A204.1 (cell line): Measurements from ENCODE around the gene AXL.
A peak's percentile ranks its signal among the peaks of the same experiment; 100 is the strongest.

ENCODE experiments used
- FAIRE-seq: peaks from 2 replicates; lab custom pipeline; 2012; peaks lifted over from hg19 to GRCh38; lab: Jason Lieb, UNC

AXL gene

DNA sequence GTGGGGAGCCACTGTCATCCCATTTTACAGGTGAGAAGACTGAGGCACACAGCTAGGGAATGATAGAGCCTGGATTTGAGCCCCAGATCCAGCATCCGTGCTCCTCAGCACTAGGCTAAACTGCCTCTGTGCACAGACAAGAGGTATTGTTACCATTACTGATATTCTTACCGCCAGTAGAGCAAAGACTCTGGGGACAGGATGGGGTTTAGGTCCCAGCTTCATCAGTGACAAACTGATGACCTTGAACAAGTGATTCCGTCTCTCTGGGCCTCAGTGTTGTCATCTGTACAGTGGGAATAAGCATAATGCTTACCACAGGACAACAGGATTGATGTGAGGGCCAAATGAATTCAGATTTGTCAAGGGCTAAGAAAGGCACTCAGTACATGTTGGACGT is 16.5 kb downstream of the AXL start:
- no peak for FAIRE-seq

DNA sequence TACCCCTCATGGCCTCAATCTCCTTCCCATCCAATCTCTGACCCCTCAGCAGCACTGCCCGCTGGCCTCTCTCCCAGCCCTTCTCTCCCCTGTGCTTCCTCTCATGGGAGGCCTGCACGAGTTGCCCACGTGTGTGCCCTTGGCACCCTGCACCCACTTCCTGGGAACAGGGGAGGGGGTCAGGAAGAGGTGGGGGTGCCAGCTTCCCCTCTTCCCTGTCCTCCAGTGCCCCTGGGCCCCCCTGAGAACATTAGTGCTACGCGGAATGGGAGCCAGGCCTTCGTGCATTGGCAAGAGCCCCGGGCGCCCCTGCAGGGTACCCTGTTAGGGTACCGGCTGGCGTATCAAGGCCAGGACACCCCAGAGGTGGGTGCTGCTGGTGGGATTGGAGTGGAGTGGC is 19.2 kb downstream of the AXL start:
- no peak for FAIRE-seq

DNA sequence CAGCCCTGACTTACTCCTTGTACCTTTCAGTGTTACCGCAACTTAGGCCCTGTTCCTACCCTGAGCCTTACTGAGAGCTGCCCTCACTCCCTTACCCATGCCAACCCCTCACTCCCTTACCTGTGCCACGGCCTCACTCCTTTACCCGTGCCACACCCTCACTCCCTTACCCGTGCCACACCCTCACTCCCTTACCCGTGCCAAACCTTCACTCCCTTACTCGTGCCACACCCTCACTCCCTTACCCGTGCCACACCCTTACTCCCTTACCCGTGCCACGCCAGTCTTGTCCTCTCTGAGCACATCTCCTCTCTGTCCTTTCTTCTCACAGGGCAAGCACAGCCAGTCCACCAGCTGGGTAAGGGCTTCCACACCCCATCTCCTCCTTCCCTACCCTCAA is 20.3 kb downstream of the AXL start:
- no peak for FAIRE-seq

DNA sequence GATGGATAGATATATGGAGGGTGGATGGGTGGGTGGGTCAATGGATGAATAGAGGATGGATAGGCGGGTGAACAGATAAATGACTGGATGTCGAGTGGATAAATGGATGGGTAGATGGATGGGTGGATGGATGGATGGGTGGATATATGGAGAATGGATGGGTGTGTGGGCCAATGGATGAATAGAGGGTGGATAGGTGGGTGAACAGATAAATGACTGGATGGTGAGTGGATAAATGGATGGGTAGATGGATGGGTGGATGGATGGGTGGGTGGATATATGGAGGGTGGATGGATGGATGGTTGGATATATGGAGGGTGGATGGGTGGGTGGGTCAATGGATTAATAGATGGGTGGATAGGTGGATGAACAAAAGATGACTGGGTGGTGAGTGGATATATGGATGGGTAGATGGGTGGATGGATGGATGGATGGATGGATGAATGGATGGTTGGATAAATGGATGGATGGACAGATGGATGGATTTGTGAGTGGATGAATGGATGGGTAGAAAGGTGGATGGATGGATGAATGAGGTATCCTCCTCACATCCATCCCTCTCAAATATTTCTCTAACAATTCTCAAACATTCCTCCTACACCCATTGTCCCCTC is 21.0 kb downstream of the AXL start:
- FAIRE-seq, result no peak

DNA sequence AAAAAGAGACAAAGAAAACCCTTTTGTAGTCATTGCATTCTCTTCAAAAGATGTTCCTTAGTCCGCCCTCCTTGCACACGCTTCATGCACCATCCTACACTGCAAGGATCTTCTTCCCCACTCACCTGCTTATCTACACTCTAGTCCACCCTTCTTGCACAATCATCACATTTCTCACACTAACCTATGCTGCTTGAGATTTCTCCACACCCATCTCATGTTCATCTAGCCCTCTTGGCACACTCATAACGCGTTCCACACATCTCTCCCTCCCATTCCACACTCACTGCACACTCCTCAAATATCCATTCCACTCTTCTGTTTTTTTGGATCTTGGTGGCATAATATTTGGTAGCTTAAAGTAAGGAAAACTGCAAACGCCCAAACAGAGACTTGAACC is 22.8 kb downstream of the AXL start:
- no peak for FAIRE-seq

DNA sequence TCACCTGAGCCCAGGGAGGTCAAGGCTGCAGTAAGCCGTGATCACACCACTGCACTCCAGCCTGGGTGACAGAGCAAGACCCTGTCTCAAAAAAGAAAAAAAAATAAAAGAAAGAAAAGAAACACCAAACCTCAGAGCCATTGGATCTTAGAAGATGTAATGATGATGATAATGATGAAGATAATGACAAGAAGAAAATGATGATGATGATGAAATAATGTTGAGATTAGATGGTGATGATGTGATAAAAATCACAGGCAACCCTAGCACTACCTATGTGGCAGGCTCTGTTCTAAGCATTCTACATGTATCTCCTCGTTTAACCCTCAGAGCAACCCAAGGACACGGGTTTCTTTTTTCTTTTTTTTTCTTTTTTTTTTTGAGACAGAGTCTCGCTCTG is 25.1 kb downstream of the AXL start:
- no peak for FAIRE-seq

DNA sequence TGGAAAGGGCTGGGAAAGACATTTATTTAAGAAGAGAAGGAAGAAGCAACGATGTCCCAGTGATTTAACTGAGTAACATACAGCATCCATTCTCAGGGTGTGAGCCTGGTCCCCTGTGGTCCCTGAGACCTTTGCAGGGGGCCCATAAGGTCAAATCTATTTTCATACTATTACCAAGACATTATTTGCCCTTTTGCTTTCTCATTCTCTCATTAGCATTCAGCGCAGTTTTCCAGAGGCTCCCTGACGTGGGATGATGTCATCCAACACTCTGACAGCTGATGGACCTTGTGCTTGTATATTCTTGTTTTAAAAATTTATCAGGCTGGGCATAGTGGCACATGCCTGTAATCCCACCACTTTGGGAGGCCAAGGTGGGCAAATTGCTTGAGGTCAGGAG is 26.8 kb downstream of the AXL start:
- no peak for FAIRE-seq

DNA sequence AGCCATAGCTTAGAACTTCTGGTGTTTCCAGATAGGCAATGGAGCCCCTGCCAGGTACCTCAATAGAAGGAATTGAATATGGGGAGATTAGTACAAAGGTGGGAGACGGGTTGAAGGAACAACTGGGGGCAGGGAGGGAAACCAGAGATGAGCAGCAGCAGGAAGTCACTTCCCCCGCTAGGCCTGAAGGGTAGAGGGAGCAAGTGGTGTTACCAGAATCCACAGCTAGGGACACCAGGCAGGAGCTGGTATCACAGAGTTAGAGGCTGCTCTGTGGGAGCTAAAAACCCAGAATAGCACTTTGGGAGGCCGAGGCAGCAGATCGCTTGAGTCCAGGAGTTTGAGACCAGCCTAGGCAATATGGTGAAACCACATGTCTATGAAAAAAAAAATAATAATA is 29.9 kb downstream of the AXL start:
- no peak for FAIRE-seq

DNA sequence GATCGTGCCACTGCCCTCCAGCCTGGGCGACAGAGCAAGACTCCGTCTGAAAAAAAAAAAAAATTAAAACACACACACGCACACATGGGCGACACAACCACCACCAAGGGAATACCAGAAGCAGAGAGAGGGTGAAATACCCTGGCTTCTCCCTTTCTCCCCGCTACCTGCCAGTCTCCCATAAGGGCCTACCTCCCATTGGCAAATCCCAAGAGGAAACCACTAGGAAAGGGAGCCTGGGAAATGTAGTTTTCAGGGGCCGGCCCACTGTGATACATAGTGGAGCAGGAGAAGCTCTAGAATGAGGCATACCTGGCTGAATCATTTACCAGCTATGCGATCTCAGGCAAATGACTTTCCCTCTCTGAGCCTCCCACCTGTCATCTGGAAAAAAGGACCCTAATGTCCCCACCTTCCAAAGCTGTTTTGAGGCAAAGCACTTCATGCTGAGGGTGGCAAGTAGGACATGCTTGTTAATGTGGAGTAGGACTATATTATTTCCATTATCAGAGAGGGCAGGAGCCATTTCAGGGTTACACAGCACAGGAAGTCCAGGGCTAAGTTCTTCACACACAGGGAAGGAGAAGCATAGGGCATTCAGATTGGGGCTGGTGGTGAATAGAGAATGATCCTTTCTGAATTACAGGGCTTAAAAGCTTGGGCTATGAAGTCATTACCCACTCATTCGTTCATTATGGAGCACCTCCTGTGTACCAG is 30.8 kb downstream of the AXL start:
- FAIRE-seq, result no peak

DNA sequence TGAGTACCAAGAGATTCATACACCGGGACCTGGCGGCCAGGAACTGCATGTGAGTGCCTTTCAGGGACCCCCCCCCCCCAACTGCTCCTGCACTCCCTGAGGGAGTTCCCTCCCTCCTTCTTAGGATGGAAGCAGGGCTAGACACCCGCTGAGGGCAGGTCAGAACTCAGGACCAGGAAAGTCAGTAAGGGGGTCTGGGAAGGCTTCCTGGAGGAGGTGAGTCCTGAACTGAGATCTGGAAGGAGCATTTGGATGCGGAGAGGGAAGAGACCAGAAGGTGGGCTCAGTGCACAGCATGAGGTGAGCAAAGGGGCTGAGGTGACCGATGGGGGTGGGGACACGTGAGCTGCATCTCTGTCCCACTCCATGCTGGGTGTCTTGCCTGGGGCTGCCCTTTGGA is 34.6 kb downstream of the AXL start:
- FAIRE-seq, result no peak

DNA sequence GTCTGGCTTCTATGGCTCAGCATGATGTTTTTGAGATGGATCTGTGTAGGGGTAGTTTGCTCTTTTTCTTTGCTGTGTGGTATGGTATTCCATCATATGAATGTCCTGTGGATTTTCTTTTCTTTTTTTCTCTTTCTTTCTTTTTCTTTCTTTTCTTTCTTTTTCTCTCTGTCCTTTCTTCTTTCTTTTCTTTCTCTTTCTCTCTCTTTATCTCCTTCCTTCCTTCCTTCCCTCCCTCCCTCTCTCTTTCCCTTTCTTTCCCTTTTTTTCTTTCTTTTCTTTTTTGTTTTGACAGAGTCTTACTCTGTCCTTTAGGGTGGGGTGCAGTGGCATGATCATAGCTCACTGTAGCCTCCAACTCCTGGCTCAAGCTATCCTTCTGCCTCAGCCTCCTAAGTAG is 36.1 kb downstream of the AXL start:
- no peak for FAIRE-seq

DNA sequence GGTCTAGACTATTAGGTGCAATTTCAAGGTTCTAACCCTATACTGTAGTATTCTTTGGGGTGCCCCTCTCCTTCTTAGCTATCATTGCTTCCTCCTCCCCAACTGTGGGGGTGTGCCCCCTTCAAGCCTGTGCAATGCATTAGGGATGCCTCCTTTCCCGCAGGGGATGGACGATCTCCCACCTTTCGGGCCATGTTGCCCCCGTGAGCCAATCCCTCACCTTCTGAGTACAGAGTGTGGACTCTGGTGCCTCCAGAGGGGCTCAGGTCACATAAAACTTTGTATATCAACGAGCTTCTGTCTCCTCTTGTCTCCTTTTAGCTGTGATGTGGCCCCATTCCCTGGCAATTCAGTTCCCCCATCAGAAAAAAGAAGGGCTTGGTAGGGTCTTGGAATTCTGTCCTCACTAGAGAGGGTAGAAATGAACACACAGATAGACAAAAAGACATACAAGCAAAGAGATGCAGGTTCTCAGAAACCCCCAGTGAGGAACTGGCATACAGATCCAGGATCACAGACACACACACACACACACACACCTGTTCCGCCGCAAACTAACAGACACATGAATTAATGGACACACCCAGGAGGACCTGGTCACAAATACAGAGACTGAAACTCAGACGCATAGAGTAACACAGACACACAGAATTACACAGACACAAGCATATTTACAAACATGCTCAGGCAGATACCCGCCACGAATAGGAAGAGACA is 42.6 kb downstream of the AXL start:
- no peak for FAIRE-seq

DNA sequence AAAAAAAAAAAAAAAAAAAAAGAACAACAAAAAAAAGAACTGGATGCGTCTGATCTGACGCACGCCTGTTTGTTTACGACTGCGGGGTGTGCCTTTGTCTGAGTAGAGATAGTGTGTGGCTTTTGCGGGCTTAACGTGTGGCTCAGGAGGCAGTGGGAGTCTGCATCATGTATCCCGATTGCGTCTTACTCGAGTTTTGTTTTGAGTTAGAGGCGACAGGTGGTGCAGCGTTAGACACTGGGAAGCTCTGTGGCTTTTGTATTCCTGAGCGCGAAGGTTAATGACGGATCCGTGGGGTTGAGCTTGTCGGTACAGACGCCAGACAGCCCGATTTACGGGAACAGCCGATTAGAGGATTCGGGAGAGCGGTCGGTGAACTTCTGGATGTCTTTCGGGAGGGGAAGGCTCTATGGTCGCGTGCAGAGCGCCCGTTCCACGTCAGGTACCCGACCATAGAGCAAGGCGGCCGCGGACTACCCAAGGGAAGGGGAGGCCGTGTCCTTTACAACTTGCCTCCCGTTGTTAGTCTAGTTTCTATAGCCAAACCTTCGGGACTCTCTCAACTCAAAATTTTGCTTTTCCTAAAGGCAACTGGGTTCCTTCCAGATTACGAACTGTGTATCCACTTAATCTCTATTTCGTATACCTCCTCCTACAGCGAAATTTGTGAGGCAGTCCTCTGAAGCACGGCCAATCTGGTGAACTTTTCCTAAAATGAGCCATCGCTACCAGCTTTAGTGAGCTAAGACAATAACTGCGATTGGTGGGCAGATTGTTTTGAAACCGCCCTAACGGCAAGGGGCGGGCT is 44.2 kb downstream of the AXL start:
- FAIRE-seq, result no peak

DNA sequence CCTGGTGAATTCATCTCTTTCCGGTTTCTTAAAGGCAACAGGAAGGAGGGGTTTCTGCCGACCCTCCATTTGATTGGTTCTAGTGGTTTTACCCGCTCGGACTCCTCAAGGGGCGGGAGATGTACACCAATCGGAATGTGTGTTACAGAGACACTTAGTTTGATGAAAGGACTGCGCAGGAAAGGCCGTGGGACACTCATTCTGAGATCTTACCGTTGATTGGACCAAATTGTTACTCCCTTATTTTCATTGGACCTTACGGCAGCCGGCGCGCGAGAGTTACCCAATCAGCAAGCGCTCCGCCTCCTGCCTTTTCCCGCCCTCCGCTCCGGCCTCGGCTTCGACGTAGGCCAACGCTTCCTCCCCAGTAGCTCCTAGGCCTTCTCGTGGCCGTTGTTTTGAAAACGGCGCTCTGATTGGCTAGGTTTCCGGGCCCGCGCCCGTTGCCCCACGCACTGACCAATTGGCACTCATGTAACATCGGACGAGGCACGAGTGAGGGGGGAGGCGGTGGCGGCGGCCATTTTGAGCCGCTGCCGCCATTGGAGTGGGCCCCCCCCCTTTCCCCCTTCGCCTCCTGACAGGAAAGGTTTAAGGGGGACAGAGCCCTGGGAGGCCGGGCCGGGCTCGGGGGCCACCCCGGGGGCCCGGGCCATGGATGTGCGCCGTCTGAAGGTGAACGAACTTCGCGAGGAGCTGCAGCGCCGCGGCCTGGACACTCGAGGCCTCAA is 45.0 kb downstream of the AXL start, which contains the start of gene HNRNPUL1:
Gene HNRNPUL1, plus strand, starts transcription at position 523 of the 731 bp plus-strand sequence. Its CDS starts 132 bp downstream, at position 655.
- FAIRE-seq, result peak; percentile 100

DNA sequence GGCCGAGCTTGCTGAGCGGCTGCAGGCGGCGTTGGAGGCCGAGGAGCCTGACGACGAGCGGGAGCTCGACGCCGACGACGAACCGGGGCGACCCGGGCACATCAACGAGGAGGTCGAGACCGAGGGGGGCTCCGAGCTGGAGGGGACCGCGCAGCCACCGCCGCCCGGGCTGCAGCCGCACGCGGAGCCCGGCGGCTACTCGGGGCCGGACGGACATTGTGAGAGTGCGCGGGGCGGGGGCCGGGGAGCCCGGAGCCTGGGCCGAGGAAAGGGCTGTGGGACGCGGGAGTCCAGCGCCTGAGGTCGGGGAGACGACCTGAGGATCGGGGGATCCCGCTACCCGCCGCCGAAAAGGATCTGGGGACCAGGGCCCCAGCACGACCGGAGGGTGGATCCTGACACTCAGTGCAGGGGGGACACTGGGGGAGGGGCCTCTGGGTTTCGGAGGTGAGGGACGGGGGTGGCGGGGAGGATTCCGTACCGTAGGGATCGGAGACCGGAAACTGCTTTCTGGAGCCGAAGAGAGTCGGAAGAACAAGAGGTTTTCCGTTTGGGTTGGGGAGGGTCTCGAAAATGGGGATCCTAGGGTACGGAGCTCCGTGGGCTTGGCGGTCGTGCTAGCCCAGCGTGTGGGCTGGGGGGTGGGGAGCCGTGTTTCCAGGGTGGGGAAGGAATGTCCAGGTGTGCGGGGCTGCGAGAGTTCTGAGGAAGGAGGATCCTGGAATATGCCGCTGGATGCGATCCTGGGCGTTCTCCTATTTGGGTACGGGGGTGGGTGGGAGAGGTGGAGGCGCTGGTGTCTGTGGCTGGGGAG is 45.8 kb downstream of the AXL start:
- FAIRE-seq, result no peak

DNA sequence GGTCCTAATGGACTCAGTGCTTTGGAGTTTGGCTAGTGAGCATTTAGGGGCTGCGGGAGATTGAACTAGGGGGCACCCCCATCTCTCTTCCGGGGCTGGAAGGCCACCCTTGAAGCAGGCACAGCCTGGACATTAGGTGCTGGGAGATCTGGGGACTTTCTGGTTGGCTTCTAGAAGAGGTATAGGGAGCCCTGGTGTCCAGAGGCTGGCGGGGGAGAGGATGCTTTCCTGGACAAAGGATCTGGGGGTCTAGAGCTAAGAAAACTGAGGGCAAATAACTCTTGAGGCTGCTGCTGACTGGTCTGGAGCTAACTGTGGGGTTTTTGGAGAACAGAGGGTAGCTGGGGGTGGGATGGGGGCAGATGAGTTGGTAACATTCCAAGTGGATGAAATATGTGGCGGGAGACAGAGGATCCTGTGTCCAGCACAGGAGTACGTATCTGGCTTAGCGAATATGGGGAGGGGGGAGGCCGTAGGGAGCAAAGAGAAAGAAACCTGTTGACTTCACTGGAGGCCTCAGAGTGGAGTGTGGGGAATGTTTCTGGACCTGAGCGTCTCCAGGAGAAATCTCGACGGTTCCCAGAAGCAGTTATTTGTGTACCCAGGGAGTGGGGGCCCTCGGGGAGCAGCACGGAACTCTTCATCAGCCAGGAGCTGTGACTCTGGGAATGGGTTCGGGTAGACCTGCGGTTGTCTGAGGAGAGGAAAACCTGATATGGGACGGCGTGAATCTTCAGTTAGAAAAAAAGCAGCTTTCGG is 46.6 kb downstream of the AXL start:
- no peak for FAIRE-seq

DNA sequence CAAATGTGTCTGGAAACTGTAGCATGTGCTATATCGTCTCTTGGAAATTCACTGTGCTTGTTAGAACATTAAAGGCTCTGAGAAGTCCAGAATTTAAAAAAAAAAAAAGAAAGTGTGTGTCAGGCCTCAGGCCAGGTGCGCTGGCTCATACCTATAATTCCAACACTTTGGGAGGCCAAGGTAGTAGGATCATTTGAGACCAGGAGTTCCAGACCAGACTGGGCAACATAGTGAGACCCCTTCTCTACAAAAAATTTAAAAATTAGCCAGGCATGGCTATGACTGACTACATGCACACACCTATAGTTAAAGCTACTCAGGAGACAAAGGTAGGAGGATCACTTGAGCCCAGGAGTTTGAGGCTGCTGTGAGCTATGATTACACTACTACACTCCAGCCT is 50.0 kb downstream of the AXL start:
- FAIRE-seq, result no peak

DNA sequence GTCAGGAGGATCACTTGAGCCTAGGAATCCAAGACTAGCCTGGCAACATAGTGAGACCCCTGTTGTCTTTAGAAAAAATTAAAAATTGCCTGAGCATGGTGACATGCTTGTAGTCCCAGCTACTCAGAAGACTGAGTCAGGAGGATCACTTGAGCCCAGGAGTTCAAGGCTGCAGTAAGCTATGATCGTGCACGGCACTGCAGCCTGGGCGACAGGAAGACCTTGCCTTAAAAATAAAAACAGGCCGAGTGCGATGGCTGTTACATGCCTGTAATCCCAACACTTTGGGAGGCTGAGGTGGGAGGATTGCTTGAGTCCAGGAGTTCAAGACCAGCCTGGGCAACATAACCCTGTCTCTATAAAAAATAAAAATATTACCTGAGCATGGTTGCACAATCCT is 50.5 kb downstream of the AXL start:
- FAIRE-seq, result no peak

DNA sequence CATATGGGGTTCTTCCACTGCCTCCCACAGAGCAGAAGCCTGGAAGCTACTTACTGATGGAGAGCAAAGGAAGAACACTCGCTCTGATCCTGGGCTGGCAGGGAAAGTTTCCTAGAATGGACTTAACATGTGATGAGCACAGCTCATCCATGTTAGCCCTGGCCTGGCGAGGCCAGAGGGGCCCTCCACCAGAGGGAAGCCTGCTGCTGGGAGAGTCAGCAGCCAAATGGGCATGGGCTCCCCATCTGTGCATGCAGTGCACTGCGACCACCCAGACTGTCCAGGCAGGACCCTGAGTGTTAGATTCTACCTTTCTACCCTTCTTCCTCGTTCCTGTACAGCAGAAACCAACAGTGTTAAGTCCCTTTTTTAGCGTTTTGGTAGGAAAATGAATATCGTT is 54.1 kb downstream of the AXL start:
- FAIRE-seq, result no peak

DNA sequence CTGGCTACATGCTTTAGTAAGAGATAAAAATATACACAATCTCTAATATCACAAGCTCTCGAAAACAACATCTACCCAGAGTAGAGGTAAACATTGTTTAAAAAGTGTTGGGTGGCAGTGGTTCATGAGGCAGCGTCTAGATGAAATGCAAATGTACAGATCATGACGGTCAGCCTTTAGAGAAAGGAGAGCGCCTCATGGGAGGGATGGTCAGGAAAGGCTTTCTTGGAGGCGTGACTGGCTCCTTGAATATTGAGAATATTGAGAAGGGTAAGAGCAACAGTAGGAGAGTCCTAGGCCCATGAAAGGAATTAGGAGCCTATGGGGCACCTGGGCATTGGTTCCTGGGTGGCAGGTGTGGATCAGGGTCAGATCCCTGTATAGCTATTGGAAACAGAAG is 55.8 kb downstream of the AXL start:
- no peak for FAIRE-seq
